ENCODE results near the gene ALDH2.

GRCh38 chr12:111728795-111729194, 37.9 kb upstream of the ALDH2 start:
- no peak for TF ChIP-seq POLR2A (IDR thresholded peaks at IDR 0.05; ENCODE audit: low read depth, low read length)
- no peak for TF ChIP-seq POLR2AphosphoS5 (IDR thresholded peaks at IDR 0.05; ENCODE audit: low read depth, low read length)
- TF ChIP-seq TAF1 (IDR thresholded peaks at IDR 0.05; ENCODE audit: low read depth, low read length), result no peak
- no peak for TF ChIP-seq PAX5 (IDR thresholded peaks at IDR 0.05; ENCODE audit: insufficient read depth, low read length, severe bottlenecking)

Measured in GM12891 (cell line).